ENCODE results near the gene SLC26A8.
"Not testable (repeated sequence)": the region's sequence is repeated elsewhere in the genome, so short reads cannot be mapped to it uniquely, and the experiment has no call there.

- TF ChIP-seq SRSF1 (optimal IDR thresholded peaks at IDR 0.05; ENCODE audit: low read depth, low read length); ZNF614 (CRISPR knock-in tag; IDR thresholded peaks at IDR 0.05; ENCODE audit: borderline replicate concordance); CTCF (CRISPR knock-in tag; IDR thresholded peaks at IDR 0.05); SRSF9 (IDR thresholded peaks at IDR 0.05; ENCODE audit: borderline replicate concordance, insufficient read depth, low read depth, low read length, poor library complexity, severe bottlenecking): not testable (repeated sequence)
Observed at GRCh38 chr6:35931873-35932272, 92.6 kb downstream of the SLC26A8 start.
